ENCODE measurements around the gene CST6.
A peak's percentile ranks its signal among the peaks of the same experiment; 100 is the strongest.

The CST6 gene

GRCh38 chr11:66011785-66012303 lies at the start of gene CST6:
Gene CST6 (plus strand): TSS chr11:66012008. CDS start chr11:66012045, 37 bp downstream.
- ATAC-seq = peak in 1 of 2 donors; percentile 22

GRCh38 chr11:65962141-65962564 lies 49.7 kb upstream of the CST6 start:
- ATAC-seq = no peak

GRCh38 chr11:65964906-65965305 lies 46.9 kb upstream of the CST6 start:
- ATAC-seq = no peak

- no peak for ATAC-seq
Observed at GRCh38 chr11:65965986-65966762, 45.6 kb upstream of the CST6 start.

- ATAC-seq = no peak
Observed at GRCh38 chr11:65967329-65967934, 44.4 kb upstream of the CST6 start.

DNA sequence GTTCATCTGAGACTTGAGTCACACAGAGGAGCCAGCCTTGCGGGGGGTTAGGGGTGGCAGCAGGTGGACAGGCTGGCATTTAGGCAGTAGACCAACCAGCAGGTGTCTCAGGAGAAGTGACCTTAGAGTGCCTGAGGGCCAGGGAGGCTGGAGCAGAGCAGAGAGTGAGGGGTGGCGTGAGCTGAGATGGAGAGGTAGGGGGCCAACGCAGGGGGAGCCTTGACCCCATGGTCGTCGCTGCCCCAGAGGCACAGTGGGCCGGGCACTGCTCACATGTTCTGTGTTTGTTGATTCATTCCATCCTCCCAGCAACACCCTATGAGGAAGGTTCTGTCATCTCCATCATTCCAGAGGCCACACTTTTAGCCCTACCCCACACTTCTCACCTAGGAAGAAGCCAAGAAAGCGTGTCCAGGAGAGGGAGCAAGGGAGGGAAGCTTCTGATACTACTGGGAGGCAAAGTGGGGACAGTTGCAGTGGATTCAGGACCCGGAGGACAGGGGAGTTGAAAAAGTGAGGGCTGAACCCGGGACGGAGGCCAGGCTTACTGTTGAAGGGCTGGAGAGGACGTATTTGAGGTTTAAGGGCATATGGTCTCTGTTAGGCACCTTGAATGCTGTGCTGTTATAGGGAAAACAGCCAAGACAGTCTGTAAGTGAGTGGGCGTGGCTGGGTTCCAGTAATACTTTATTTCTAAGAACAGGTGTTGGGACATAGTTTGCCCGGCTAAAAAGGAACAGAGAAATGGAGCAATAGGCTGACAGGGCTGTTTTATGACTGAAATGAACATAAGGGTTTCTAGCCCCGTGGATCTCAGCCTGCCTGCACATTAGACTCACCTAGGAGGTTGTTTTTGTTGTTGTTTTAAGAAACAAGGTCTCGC lies 43.0 kb upstream of the CST6 start:
- ATAC-seq = no peak

DNA sequence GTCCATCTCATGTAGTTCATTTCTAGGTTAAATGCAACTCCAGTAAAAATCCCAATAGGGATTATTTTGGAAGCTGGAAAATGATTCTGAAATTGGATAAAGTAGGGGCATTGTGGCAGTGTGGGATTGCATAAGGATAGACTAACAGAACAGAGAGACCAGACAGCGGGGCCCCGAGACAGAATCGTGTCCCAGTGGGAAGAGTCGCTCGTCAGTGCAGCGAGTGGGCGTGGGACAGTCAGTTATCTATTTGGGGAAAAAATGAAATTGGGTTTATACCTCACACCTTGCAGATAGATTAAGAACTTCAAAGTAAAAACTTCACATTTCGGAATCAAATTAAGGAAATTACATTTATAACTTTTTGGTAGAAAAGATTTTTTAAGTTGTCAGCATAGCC lies 39.7 kb upstream of the CST6 start:
- no peak for ATAC-seq

GRCh38 chr11:65973439-65974110 lies 38.2 kb upstream of the CST6 start:
- no peak for ATAC-seq

GRCh38 chr11:65975771-65976170 lies 36.0 kb upstream of the CST6 start:
- ATAC-seq = no peak

DNA sequence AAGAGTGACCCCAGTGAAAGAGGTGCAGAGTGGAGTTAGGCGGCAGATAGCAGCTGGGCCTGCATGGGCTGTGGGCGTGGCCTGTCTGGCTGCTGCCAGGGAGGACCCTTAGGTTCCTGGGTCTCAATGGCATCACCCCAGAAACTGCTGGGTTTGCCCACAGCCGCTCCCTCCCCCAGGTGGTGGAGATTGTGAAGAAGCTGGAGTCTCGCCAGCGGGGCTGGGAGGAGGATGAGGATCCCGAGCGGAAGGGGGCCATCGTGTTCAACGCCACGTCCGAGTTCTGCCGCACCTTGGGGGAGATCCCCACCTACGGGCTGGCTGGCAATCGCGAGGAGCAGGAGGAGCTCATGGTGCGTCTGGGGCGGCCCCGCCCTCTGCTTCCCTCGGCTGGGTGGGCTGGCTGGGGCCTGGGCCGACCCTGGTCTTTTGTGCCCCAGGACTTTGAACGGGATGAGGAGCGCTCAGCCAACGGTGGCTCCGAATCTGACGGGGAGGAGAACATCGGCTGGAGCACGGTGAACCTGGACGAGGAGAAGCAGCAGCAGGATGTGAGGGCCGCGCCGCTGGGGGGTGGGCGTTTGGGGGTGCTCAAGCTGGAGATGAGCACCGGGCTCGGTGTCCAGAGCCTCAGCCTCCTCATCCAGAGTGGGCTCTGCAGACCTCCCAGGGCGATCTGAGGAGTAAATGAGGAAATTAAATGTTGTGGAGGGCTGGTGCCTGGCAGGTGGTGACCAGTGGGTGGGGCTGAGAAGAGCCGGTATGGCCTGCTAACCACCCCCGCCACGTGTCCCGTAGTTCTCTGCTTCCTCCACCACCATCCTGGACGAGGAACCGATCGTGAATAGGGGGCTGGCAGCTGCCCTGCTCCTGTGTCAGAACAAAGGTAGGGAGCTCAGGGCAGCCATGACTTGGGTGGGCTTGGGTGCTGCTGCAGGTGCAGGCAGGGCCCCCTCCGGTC lies 35.3 kb upstream of the CST6 start:
- ATAC-seq = no peak

- no peak for ATAC-seq
Observed at GRCh38 chr11:65977621-65978390, 34.0 kb upstream of the CST6 start.

- ATAC-seq = no peak
Observed at GRCh38 chr11:65978391-65979238, 33.2 kb upstream of the CST6 start.

GRCh38 chr11:65979261-65979759 lies 32.5 kb upstream of the CST6 start:
- no peak for ATAC-seq

DNA sequence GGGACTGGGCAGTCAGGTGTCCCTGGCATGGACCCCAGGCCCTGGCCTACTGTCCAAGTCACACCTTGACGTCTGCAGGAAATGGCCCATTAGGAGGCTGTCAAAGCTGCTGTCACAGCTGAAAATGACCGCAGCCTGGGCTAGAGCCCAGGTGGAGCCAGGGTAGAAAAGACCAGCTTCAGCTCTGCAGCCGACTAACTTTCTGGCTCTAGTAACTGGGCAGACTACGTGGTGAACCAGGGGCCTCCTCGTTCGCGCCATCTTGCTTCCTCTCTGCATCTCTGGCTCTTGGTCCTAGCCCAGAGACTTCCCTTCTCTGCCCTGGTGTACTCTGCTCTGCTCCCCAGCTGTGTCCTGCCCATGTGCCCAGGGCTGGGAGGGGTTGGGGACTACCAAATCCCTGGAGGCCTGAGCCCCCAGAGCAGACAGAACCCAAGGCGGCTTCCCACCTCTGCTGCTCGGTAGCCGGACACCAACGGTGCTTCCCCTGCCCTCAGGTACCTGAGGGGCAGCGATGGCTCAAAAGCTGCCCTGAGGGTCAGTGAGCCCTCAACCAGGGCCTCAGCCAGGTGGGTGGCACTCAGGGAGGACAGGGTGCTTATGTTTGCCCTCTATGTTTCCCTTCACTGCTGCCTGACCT lies 30.6 kb upstream of the CST6 start:
- ATAC-seq = no peak

GRCh38 chr11:65981972-65982823 lies 29.6 kb upstream of the CST6 start:
- ATAC-seq = no peak

DNA sequence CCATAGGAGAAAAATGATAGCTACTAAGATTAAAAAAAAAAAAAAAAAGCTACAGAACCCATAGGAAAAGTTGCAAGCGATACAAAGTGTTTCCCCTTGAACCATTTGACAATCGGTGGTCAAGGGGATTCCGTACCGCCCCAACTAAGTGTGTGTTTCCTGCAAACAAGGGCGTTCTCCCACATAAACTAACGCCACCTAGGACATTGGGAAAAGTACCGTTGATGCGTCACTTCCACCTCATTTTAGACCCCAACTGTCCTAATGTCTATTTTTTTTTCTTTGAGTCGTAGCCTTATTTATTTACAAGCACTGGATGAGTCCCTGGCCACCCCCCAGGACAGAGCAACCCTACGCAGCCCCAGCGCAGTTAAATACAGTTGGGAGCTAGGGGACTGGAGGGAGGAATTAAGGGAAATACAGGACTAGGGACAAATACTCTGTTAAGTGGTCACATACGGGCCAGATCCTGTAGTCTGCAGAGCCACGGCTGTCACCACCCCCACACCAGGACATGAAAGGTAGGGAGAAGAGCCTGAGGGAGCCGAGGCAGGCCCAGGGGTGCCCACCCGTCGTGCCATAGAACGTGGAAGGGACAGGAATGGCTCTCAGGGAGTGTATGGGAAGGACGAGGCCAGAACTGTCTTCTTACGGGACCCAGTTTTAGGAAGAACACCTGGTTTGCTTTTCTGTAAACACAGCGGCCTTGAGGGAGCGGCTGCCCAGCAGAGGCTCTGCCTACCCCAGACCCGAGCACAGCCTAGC lies 28.8 kb upstream of the CST6 start:
- no peak for ATAC-seq

- ATAC-seq = no peak
Observed at GRCh38 chr11:65983589-65983987, 28.2 kb upstream of the CST6 start.
